ENCODE data around the gene SEL1L2. TPM values are rescaled to one million over a fixed set of nuclear protein-coding genes. Genes with fewer than 3 reads are reported as not detected.

SEL1L2 gene
- total RNA-seq, 1 experiment from 2014 or later, result not detected

DNA sequence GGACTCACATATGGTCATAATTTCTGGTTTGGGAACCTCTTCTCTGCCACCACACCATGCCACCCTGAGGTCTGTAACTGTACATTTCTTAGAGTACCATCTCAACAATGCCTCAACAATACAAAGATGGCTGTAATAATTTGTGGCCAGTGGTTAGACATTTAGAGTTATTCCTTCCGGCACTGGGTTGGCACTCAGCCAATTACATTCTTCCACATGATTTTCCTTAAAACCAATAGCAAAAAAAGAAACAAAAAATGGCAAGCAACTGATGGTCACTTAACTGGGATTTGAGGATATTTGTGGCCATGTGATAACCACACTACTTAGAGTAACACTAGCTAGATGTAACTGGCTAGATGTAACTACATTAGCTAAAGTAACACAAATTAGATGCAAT lies 79.9 kb downstream of the SEL1L2 start:
- no TSS peak for BruUV-seq (replicated peaks)
- Mint-ChIP-seq H3K4me3 (ENCODE audit: low read depth, unreplicated experiment) (no peak overlapping the region), H3K27ac (ENCODE audit: unreplicated experiment) (no peak overlapping the region), H3K9me3 (ENCODE audit: low read depth, unreplicated experiment) (no peaks in the 10 kb centered on the region), H3K4me1 (ENCODE audit: low read depth, unreplicated experiment) (no peaks in the 10 kb centered on the region), H3K36me3 (ENCODE audit: insufficient read depth, unreplicated experiment) (no peaks in the 10 kb centered on the region), H3K27me3 (ENCODE audit: unreplicated experiment) (no peaks in the 10 kb centered on the region)
- CTCF ChIA-PET, result no interaction called here
- intact Hi-C loops (cut with micrococcal nuclease; ENCODE audit: unreplicated experiment), result no loop called here
- DNase-seq, result no peak
- TF ChIP-seq, protein P1, sequence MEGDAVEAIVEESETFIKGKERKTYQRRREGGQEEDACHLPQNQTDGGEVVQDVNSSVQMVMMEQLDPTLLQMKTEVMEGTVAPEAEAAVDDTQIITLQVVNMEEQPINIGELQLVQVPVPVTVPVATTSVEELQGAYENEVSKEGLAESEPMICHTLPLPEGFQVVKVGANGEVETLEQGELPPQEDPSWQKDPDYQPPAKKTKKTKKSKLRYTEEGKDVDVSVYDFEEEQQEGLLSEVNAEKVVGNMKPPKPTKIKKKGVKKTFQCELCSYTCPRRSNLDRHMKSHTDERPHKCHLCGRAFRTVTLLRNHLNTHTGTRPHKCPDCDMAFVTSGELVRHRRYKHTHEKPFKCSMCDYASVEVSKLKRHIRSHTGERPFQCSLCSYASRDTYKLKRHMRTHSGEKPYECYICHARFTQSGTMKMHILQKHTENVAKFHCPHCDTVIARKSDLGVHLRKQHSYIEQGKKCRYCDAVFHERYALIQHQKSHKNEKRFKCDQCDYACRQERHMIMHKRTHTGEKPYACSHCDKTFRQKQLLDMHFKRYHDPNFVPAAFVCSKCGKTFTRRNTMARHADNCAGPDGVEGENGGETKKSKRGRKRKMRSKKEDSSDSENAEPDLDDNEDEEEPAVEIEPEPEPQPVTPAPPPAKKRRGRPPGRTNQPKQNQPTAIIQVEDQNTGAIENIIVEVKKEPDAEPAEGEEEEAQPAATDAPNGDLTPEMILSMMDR (IDR thresholded peaks at IDR 0.05; ENCODE audit: unreplicated experiment), result no peak

DNA sequence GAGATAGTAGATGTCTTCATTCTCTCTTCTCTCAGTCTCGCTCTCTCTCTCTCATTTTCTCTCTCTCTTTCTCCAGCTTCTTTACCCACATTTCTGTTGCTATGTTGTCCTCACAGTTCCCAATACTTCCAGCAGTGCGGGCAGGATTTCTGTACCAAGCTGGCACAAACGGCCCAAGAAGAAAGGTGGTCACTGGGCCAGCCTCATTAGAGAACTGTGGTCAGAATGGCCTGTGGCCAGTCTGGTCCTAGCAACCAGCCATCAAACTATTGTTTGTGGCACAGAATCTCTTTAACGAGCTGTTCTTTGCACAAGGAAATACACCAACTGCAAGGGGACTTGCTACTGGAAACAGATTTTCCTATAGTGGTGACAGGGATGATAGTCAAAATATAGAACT lies 81.3 kb downstream of the SEL1L2 start:
- Mint-ChIP-seq H3K4me3 (ENCODE audit: low read depth, unreplicated experiment) (no peak overlapping the region), H3K4me1 (ENCODE audit: low read depth, unreplicated experiment) (no peaks in the 10 kb centered on the region), H3K27ac (ENCODE audit: unreplicated experiment) (no peak overlapping the region), H3K27me3 (ENCODE audit: unreplicated experiment) (no peaks in the 10 kb centered on the region), H3K9me3 (ENCODE audit: low read depth, unreplicated experiment) (no peaks in the 10 kb centered on the region), H3K36me3 (ENCODE audit: insufficient read depth, unreplicated experiment) (no peaks in the 10 kb centered on the region)
- no peak for DNase-seq
- TF ChIP-seq, protein P1 (IDR thresholded peaks at IDR 0.05; ENCODE audit: unreplicated experiment), result no peak
- intact Hi-C loops (cut with micrococcal nuclease; ENCODE audit: unreplicated experiment), result no loop called here
- CTCF ChIA-PET, result no interaction called here
- BruUV-seq (replicated peaks), result no TSS peak

DNA sequence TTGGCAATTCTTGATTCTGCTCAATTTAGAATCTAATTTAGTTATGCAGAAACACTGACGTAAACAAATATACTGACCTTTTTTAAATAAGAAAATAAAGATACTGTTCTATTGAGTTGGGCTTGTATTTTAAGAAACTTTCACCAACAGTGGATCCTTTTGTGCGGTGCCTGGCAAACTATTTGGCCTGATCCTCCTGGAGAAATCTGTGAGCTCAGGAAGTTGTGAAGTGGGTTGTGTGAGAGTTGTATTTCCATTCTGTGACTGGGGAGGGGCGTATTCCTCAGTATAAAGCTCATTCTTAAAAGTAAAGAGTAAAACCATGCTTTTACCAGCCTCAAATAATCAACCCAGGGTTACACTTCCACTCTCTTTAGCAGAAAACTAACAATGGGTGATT lies 85.6 kb downstream of the SEL1L2 start:
- DNase-seq, result no peak
- Mint-ChIP-seq H3K27ac (ENCODE audit: unreplicated experiment) (no peak overlapping the region), H3K4me3 (ENCODE audit: low read depth, unreplicated experiment) (no peak overlapping the region), H3K36me3 (ENCODE audit: insufficient read depth, unreplicated experiment) (no peaks in the 10 kb centered on the region), H3K27me3 (ENCODE audit: unreplicated experiment) (no peaks in the 10 kb centered on the region), H3K9me3 (ENCODE audit: low read depth, unreplicated experiment) (no peaks in the 10 kb centered on the region), H3K4me1 (ENCODE audit: low read depth, unreplicated experiment) (no peaks in the 10 kb centered on the region)
- BruUV-seq (replicated peaks), result no TSS peak
- TF ChIP-seq, protein P1 (IDR thresholded peaks at IDR 0.05; ENCODE audit: unreplicated experiment), result no peak
- intact Hi-C loops (cut with micrococcal nuclease; ENCODE audit: unreplicated experiment), result no loop called here
- CTCF ChIA-PET, result no interaction called here

DNA sequence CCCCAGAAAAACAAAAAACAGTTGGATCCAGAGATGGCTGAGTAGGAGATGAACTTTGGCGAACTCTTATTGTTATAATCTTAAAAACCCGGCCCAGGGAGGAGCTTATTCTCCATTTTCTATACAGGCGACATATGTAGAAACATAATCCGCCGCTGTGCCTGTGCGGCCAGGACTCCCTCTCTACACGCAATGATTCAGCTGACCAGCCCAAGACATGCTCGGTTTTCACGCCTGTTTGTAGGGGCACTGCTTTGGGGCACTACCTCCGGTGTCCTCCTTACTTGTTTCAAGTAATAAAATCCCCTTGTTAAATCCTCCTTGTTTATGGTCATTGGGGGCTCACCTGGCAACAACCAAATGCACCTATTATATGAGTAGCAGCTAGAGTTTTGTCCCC lies 89.9 kb downstream of the SEL1L2 start:
- no peak for DNase-seq
- Mint-ChIP-seq H3K36me3 (ENCODE audit: insufficient read depth, unreplicated experiment) (no peaks in the 10 kb centered on the region), H3K27me3 (ENCODE audit: unreplicated experiment) (no peaks in the 10 kb centered on the region), H3K4me3 (ENCODE audit: low read depth, unreplicated experiment) (no peak overlapping the region), H3K4me1 (ENCODE audit: low read depth, unreplicated experiment) (no peaks in the 10 kb centered on the region), H3K9me3 (ENCODE audit: low read depth, unreplicated experiment) (no peaks in the 10 kb centered on the region), H3K27ac (ENCODE audit: unreplicated experiment) (no peak overlapping the region)
- TF ChIP-seq, protein P1 (IDR thresholded peaks at IDR 0.05; ENCODE audit: unreplicated experiment), result no peak
- CTCF ChIA-PET, result no interaction called here
- no TSS peak for BruUV-seq (replicated peaks)
- intact Hi-C loops (cut with micrococcal nuclease; ENCODE audit: unreplicated experiment), result no loop called here

Measured in Calu3 (cell line).